ENCODE measurements around the gene C1QTNF7. TPM values are rescaled to one million over a fixed set of nuclear protein-coding genes. Genes with fewer than 3 reads are reported as not detected.

Gene C1QTNF7
- total and polyA plus RNA-seq, 2 of the 13 experiments (the other 11 are each of a cell fraction or from before 2014, with no cell fraction given): not detected

DNA sequence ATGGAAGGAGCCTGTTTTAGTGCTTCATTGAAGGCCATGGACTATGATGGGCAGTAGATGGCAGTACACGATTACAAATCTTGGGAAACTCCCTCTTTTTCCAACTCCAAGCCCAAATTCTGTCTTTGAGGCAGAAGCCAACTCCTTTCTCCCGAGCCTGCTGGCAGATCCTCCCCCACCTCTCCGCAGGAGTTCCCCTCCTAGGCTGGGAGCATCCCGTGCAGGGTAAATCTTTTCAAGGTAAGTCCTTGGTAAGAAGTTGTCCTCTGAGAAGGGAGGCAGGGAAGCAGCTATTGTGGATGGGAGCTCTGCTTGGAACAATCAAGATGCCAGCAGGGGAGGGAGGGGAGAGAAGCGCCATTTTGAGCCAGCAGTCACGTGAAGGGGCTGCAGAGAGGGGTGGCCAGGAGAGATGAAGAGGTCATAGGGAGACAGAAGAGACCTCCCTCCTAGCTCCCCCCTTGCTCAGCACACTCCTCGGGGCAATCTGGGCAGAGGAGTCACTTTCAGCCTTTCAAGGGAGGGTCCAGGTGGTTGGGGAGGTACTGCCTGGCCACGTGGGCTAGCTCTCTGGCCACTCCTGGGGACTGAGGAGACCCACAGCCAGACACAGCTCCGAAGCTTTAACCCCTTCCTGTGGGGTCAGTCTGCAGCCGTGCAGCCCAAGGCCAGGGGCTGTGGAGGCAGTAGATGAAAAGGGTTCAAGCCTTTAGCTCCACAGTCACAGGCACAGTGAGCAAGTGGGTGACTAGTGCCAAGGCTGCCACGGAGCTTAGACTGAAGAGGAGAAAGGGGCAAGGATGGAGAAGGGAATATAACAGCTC, 51.5 kb downstream of the C1QTNF7 start (continued):
- no peak for TF ChIP-seq SP5 (CRISPR knock-in tag; IDR thresholded peaks at IDR 0.05; ENCODE audit: borderline replicate concordance, low read depth)
- peak; percentile 31; the same call in 1 of the 2 replicates for TF ChIP-seq ARNTL (CRISPR knock-in tag; IDR thresholded peaks at IDR 0.05)
- no peak for TF ChIP-seq XBP1 (CRISPR knock-in tag; IDR thresholded peaks at IDR 0.05)
- TF ChIP-seq ZNF292 (CRISPR knock-in tag; IDR thresholded peaks at IDR 0.05; ENCODE audit: borderline replicate concordance, low read depth): peak; percentile 79; the same call in 1 of the 2 replicates
- no peak for TF ChIP-seq ELF4 (CRISPR knock-in tag; IDR thresholded peaks at IDR 0.05; ENCODE audit: borderline replicate concordance)
- TF ChIP-seq ZNF567 (CRISPR knock-in tag; IDR thresholded peaks at IDR 0.05; ENCODE audit: borderline replicate concordance): no peak
- no peak for TF ChIP-seq POLR2AphosphoS2 (IDR thresholded peaks at IDR 0.05; ENCODE audit: low read depth, low read length)
- TF ChIP-seq ARNT2 (CRISPR knock-in tag; IDR thresholded peaks at IDR 0.05; ENCODE audit: low read depth): no peak
- no peak for TF ChIP-seq ZNF550 (CRISPR knock-in tag; IDR thresholded peaks at IDR 0.05; ENCODE audit: borderline replicate concordance)
- no peak; the same call in 1 of the 2 replicates for TF ChIP-seq REPIN1 (CRISPR knock-in tag; IDR thresholded peaks at IDR 0.05; ENCODE audit: borderline replicate concordance, low read depth)
- no peak for TF ChIP-seq ZMYM2 (CRISPR knock-in tag; IDR thresholded peaks at IDR 0.05)
- TF ChIP-seq, protein P1, sequence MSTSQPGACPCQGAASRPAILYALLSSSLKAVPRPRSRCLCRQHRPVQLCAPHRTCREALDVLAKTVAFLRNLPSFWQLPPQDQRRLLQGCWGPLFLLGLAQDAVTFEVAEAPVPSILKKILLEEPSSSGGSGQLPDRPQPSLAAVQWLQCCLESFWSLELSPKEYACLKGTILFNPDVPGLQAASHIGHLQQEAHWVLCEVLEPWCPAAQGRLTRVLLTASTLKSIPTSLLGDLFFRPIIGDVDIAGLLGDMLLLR (CRISPR knock-in tag; IDR thresholded peaks at IDR 0.05): no peak
- no peak for TF ChIP-seq ZSCAN21 (CRISPR knock-in tag; IDR thresholded peaks at IDR 0.05; ENCODE audit: borderline replicate concordance)
- TF ChIP-seq, protein P2, sequence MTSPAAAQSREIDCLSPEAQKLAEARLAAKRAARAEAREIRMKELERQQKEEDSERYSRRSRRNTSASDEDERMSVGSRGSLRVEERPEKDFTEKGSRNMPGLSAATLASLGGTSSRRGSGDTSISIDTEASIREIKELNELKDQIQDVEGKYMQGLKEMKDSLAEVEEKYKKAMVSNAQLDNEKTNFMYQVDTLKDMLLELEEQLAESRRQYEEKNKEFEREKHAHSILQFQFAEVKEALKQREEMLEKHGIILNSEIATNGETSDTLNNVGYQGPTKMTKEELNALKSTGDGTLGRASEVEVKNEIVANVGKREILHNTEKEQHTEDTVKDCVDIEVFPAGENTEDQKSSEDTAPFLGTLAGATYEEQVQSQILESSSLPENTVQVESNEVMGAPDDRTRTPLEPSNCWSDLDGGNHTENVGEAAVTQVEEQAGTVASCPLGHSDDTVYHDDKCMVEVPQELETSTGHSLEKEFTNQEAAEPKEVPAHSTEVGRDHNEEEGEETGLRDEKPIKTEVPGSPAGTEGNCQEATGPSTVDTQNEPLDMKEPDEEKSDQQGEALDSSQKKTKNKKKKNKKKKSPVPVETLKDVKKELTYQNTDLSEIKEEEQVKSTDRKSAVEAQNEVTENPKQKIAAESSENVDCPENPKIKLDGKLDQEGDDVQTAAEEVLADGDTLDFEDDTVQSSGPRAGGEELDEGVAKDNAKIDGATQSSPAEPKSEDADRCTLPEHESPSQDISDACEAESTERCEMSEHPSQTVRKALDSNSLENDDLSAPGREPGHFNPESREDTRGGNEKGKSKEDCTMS (CRISPR knock-in tag; conservative IDR thresholded peaks at IDR 0.05): no peak
- no peak for TF ChIP-seq MAFK (conservative IDR thresholded peaks at IDR 0.05 in 1 of 2, IDR thresholded peaks at IDR 0.05 in 1 of 2; ENCODE audit: low read length in 2 of 2)
- TF ChIP-seq YEATS2 (CRISPR knock-in tag; IDR thresholded peaks at IDR 0.05; ENCODE audit: borderline replicate concordance): no peak
- TF ChIP-seq, protein P3, sequence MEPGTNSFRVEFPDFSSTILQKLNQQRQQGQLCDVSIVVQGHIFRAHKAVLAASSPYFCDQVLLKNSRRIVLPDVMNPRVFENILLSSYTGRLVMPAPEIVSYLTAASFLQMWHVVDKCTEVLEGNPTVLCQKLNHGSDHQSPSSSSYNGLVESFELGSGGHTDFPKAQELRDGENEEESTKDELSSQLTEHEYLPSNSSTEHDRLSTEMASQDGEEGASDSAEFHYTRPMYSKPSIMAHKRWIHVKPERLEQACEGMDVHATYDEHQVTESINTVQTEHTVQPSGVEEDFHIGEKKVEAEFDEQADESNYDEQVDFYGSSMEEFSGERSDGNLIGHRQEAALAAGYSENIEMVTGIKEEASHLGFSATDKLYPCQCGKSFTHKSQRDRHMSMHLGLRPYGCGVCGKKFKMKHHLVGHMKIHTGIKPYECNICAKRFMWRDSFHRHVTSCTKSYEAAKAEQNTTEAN (CRISPR knock-in tag; conservative IDR thresholded peaks at IDR 0.05): no peak
- TF ChIP-seq SSRP1 (CRISPR knock-in tag; IDR thresholded peaks at IDR 0.05): 0 out of 2 replicates have a peak, but pooled peaks have one; percentile 60
- no peak for TF ChIP-seq ZSCAN29 (CRISPR knock-in tag; conservative IDR thresholded peaks at IDR 0.05)
- no peak for TF ChIP-seq IRX3 (CRISPR knock-in tag; IDR thresholded peaks at IDR 0.05; ENCODE audit: borderline replicate concordance, low read depth)
- TF ChIP-seq ZNF230 (CRISPR knock-in tag; IDR thresholded peaks at IDR 0.05): no peak
- TF ChIP-seq ZFP36L2 (CRISPR knock-in tag; IDR thresholded peaks at IDR 0.05): no peak
- TF ChIP-seq, protein P4, sequence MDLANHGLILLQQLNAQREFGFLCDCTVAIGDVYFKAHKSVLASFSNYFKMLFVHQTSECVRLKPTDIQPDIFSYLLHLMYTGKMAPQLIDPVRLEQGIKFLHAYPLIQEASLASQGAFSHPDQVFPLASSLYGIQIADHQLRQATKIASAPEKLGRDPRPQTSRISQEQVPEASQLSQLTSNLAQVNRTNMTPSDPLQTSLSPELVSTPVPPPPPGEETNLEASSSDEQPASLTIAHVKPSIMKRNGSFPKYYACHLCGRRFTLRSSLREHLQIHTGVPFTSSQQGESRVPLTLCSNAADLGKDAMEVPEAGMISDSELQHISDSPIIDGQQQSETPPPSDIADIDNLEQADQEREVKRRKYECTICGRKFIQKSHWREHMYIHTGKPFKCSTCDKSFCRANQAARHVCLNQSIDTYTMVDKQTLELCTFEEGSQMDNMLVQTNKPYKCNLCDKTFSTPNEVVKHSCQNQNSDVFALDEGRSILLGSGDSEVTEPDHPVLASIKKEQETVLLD (CRISPR knock-in tag; IDR thresholded peaks at IDR 0.05; ENCODE audit: low read depth): no peak
- no peak for TF ChIP-seq IRF2 (CRISPR knock-in tag; IDR thresholded peaks at IDR 0.05)
- peak; percentile 72; the same call in 1 of the 2 replicates for TF ChIP-seq ZMAT3 (CRISPR knock-in tag; conservative IDR thresholded peaks at IDR 0.05)
